Mucosa of descending colon (tissue), 3 donors: ENCODE measurements around the gene UNC119B. TPM values are rescaled to one million over a fixed set of nuclear protein-coding genes. Genes with fewer than 3 reads are reported as not detected.
A peak's percentile ranks its signal among the peaks of the same experiment; 100 is the strongest.

Source experiments
- ATAC-seq: fragments of 200-7000 bp; cut with Tn5 transposase; one replicate; pipeline ENCODE4 v1.9.1; 2020; ENCODE audit warnings: mild to moderate bottlenecking, moderate library complexity
- DNase-seq, 3 donors: peaks; one replicate each; pipeline ENCODE4 v3.0.0-alpha.2; 2020
- H3K36me3 ChIP-seq: fragments of 200-600 bp; one replicate; pipeline ENCODE4 v1.8.0; 2021; ENCODE audit warnings: low read depth, mild to moderate bottlenecking
- H3K4me1 ChIP-seq: fragments of 200-600 bp; one replicate; pipeline ENCODE4 v1.8.0; 2021; ENCODE audit warnings: low read depth, mild to moderate bottlenecking
- H3K4me3 ChIP-seq: fragments of 200-600 bp; one replicate; pipeline ENCODE4 v1.8.0; 2021; ENCODE audit warnings: mild to moderate bottlenecking
- H3K9me3 ChIP-seq: fragments of 200-600 bp; one replicate; pipeline ENCODE4 v1.8.0; 2021; ENCODE audit warnings: mild to moderate bottlenecking
- CTCF ChIP-seq: fragments of 200-600 bp; IDR thresholded peaks from one replicate; pipeline ENCODE4 v1.8.0; 2022; ENCODE audit warnings: antibody characterized with exemption, mild to moderate bottlenecking
- intact Hi-C, 2 donors: fragments of 100-400 bp; cut with DNase I in 1 of 2; cut with micrococcal nuclease in 1 of 2; formaldehyde crosslinking; loops; one replicate each; pipeline versions ENCODE4 v1.11.0 to v1.11.1; 2022; cut with DNase I, micrococcal nuclease
- total RNA-seq, 3 donors: library from RNA; stranded (reverse); fragmentation: NEBNext Ultra II Directional in 2 of 3; extraction: Animal tissue kit (Norgen Biotek cat#: 25700) in 2 of 3; gene quantifications; one replicate each; pipeline versions ENCODE4 v1.2.1 to v1.2.4, GENCODE V29; 2021 to 2023
- donor health status: DM: no; HTN: no; CAD: no; lungs with moderate emphysema.
- donor health status: DM: no; HTN: no; CAD: no.
- donor health status: DM: no; HTN: yes; CAD: no.

Gene UNC119B
- total RNA-seq, 3 donors from 2014 or later = 20.5 to 26.7 (median 23.3) TPM

GRCh38 chr12:120698665-120699064, 11.6 kb upstream of the UNC119B start:
- Histone ChIP-seq H3K4me3 (no peak overlapping the region), H3K4me1 (no peaks in the 10 kb centered on the region), H3K9me3 (no peaks in the 10 kb centered on the region), H3K36me3 (no peaks in the 10 kb centered on the region)
- no peak for TF ChIP-seq CTCF
- intact Hi-C loops = no loop called here
- no peak for ATAC-seq
- no peak for DNase-seq

- no peaks in the 10 kb centered on the region for H3K9me3 ChIP-seq
- TF ChIP-seq CTCF = no peak
- DNase-seq (no peak), ATAC-seq (no peak)
- no peaks in the 10 kb centered on the region for H3K4me1 ChIP-seq
- intact Hi-C loops = no loop called here
- H3K4me3 ChIP-seq = no peak overlapping the region
- no peaks in the 10 kb centered on the region for H3K36me3 ChIP-seq
Measured at GRCh38 chr12:120699553-120699952, 10.7 kb upstream of the UNC119B start.

- no peak for TF ChIP-seq CTCF
- no peak for ATAC-seq
- no peak for DNase-seq
- intact Hi-C loops = loop anchor here in 1 of 2 donors (10.0 kb wide), 1 partner anchor 56 kb away; the partner anchor contains the start of gene CABP1
- Histone ChIP-seq H3K9me3 (no peaks in the 10 kb centered on the region), H3K36me3 (no peaks in the 10 kb centered on the region), H3K4me3 (no peak overlapping the region), H3K4me1 (no peaks in the 10 kb centered on the region)
Measured at GRCh38 chr12:120700886-120701285, 9.4 kb upstream of the UNC119B start.

- no peak for TF ChIP-seq CTCF
- Histone ChIP-seq H3K4me3 (no peak overlapping the region), H3K4me1 (no peaks in the 10 kb centered on the region), H3K9me3 (no peaks in the 10 kb centered on the region), H3K36me3 (no peaks in the 10 kb centered on the region)
- intact Hi-C loops = loop anchor here in 1 of 2 donors (10.0 kb wide), 1 partner anchor 58 kb away; the partner anchor contains the start of gene CABP1
- peak; percentile 45 for ATAC-seq
- DNase-seq = peak in 1 of 3 donors; percentile 58
Measured at GRCh38 chr12:120702637-120703036, 7.6 kb upstream of the UNC119B start.

GRCh38 chr12:120703311-120703942, 6.8 kb upstream of the UNC119B start:
- H3K36me3 ChIP-seq = no peaks in the 10 kb centered on the region
- no peaks in the 10 kb centered on the region for H3K9me3 ChIP-seq
- no peaks in the 10 kb centered on the region for H3K4me1 ChIP-seq
- DNase-seq (no peak), ATAC-seq (no peak)
- intact Hi-C loops = loop anchor here in 1 of 2 donors (10.0 kb wide), 1 partner anchor 59 kb away; the partner anchor contains the start of gene CABP1
- TF ChIP-seq CTCF = no peak
- H3K4me3 ChIP-seq = no peak overlapping the region
